HG03060 (cell line): Measurements from ENCODE around the gene ACTL8.

Experiments
- ATAC-seq: cut with Tn5 transposase; IDR thresholded peaks from one replicate; pipeline ENCODE4 v1.9.1; 2021; ENCODE audit warnings: low read depth, moderate number of reproducible peaks; ENCODE audit not compliant: unreplicated experiment

ACTL8 gene

DNA sequence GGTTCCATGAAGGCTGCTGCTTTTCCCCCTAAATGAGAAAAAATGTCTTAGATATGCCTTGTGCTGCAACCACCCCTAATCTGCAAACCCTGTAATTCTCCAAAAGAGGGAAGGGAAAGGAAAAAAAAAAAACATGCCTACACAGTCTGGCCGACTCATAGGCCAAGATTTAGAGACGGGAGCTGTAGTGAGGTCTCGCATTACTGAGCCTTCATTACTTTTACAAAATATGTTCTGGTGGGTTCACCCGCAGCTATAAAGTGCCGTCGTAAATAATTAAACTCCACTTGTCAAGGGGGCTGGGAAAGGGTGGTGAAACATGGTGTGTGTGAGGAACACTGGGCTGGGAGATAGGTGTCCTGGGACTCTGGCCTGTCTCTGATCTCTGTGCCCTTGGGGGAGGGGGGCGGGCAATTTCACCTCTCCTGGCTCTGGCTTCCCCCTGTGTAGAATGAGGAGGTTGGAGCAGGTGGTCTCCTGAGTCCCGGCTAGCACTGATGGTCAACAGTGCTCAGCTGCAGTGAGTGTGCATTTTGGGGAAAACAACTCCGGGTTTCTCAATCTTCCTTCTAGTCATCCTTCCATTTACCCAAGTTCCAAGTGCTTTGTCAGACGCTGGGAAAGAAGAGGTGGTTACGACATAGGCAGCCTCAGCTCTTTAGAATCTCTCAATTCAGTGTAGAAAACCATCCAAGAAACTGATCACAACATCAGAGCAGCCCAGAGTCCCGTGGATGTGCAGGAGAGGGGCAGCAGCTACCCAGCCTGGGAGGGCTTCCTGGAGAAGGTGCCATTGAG lies 82.3 kb downstream of the ACTL8 start:
- ATAC-seq = no peak

DNA sequence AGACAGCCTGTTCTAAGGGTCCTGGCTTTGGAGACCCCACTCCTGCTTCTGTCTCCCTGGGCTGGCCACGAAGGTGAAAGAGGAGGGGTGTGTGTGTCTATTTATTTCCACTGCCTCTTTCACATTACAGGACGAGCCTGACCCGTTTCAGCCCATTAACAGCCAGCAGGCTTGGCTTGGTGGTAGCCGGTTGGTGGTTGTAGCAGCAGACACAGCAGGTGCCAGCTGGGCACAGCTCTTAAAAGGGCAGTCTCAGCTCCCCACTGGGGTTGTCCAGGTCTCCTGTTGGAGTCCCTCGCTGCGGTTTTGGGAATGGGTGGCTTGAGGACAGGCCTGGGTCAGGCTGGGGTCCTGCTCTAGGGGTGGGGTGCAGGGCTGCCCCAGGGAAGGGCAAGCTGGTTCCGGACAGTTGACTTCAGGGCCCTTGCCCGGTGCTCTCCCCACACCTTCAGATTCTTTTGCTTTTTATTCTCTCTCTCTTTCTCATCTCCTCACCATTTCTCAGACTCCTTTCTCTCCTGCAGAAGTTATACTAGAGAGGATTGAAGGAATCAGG lies 84.6 kb downstream of the ACTL8 start:
- no peak for ATAC-seq

DNA sequence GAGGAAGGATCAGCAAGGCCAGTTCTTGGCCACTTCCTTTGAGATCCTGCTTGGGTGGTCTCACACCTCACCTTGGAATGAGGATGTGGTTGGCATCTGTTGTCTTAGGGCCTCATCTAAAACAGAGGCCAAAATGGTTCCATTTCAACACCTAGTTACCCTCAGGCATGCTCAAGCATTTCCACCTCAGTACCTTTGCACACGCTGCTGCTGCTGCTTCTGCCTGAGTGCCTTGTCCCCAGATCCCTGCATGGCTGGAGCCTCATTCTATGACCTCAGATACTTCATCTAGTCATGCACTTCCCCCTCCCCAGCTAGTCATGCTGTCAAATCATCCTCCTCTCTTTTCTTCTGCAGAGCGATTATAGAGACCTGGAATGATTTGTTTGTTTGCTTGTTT lies 86.8 kb downstream of the ACTL8 start:
- no peak for ATAC-seq

DNA sequence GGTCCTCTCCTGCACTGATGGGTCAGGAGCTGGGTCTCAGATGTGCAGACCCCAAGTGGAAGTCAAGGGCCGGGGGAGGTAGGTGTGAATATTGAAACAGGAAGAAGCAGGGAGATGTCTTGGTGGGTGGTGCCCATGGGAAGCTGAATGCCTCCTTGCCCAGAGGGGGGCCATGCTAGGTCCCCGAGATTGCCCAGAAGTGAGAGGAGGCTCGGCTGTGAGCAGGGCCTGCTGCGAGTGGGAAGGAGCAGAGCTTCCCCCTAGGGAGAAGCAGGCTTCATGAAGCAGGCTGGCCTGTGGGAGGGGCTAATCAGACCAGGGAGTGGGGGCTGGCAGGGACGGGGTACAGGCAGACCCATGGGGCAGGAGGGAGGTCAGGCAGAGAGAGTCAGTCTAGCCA lies 87.6 kb downstream of the ACTL8 start:
- ATAC-seq = no peak

DNA sequence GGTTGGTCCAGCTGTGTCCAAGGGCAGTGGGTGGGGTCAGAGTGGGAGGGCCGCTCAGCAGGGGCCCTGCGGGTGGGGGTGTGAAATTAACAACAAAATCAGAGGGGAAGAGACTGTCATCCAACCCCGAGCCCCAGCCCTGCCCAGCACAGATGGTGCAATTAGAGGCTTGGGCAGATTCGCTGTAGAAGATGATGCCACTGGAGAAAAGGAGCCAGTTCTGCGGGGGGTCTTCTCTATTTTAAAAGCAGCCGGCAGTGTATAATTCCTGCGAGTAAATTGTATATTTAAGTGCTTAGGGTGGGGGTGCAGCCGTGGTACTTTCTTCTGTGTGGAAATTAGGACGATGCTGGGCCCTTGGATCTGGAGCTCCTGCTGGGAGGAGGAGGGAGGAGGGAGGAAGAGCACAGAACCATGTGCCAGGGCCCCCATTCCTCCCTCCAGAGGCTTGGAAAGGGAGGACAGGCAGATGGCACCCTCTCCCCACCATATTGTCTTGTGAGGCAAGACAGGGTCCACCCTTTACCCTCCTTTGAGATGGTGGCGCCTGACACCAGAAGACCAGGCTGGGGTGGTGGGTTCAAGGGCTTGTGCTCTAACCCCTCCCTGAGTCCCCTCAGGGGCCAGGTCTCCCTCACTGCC lies 89.2 kb downstream of the ACTL8 start:
- no peak for ATAC-seq

DNA sequence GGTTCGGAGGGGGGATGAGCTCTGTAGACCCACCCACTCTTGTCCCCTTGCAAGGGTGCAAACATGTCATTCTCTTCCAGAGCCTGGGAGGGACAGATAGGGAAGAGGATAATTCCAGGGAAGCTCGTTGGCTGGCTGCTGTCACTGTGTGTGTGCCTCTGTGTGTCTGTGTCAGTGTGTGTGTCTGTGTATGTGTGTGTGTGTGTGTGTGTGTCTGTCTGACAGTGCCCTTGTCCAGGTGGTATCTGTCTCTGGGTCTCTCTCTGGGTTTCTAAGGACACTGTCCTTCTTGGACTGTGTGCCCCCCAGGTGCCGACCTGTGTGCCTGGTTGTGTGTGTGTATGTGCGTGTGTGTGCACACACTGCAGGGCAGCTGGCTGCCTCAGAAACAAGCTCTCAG lies 90.5 kb downstream of the ACTL8 start:
- ATAC-seq = no peak

DNA sequence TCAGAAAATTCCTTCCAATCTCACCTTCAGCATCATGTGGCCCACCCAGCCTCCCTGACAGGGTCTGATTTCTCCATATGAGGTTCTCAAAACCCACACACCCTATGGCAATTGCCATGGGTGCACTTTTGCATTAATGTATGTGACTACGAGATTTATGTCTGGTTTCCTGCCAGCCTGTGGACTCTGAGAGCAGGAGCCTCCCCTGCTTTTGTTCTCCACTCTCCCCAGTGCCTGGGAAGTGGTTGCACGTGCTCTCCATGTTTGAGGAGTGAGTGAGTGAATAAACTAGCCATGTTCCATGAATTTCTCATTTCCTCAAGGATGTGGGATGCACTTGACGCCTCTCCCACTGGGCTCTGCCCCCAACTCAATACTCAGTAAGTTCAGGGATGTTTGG lies 91.2 kb downstream of the ACTL8 start:
- no peak for ATAC-seq

DNA sequence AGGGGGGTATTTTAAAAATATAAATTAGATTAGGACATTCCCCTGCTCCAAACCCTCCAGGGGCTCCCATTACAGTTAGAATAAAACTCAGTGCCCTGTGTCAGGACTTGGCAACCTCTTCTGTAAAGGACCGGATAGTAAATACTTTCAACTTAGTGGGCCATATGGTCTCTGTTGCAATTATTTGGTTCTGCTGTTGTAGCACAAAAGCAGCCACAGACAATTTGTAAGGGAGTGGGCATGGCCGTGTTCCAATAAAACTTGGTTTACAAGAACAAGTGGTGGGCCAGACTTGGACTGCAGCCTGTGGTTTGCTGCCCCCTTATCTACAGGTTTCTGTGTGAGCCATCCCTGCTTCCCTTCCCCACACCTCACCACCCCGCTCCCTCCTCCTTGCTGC lies 92.0 kb downstream of the ACTL8 start:
- no peak for ATAC-seq

DNA sequence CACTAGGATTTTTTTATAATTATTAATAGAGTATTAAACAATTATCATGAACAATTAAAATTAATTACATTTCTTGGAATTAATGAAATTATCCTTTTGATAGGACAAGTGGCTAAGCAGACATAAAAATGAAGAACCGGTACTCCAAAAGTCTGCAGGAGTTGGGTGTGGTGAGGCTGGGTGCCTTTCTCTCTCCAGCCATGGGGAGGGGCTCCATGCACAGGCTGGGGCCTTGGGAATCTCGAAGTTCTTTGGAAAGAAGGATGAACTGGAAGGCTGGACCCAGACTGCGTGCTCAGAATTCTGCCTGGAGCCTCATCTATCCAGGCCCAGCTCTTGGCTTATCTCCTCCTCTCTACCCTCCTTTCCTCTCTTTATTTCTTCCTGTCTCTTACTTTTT lies 94.1 kb downstream of the ACTL8 start:
- ATAC-seq = no peak

DNA sequence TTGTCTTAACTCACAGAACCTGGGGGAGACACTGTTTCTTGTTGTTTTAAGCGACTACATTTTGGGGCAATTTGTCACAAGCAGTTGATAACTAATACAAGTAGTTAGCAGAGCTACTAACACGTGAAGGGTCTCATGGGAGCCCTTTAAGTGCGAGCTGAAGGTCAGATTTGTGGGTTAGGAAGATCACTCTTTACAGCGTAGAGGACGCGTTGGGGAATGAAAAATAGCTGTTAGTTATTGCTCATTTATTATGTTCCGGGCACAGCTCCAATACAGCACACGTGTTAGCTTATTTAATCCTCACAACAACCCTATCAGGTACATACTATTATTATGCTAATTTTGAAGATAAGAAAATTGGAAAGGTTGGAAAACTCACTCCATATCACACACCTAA lies 95.9 kb downstream of the ACTL8 start:
- no peak for ATAC-seq

DNA sequence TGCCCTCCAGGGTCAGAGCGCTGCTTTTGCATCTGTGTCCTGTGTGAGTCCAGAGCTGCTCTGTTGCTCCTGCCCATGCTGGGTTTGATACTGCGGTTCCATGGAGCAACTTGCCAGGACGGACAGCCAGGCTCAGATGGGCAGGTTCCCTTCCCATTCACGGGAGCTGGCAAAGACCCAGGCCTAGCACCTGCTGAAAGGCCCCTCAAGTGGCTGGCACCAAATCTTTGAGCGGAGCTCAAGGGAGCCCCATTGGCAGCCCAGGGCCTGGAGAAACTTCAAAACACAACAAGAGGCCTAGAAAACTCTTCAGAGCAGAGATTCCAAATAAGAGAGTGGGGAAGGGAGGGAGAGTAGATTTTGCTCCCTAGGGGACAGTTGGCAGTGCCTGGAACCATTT lies 97.2 kb downstream of the ACTL8 start:
- no peak for ATAC-seq

DNA sequence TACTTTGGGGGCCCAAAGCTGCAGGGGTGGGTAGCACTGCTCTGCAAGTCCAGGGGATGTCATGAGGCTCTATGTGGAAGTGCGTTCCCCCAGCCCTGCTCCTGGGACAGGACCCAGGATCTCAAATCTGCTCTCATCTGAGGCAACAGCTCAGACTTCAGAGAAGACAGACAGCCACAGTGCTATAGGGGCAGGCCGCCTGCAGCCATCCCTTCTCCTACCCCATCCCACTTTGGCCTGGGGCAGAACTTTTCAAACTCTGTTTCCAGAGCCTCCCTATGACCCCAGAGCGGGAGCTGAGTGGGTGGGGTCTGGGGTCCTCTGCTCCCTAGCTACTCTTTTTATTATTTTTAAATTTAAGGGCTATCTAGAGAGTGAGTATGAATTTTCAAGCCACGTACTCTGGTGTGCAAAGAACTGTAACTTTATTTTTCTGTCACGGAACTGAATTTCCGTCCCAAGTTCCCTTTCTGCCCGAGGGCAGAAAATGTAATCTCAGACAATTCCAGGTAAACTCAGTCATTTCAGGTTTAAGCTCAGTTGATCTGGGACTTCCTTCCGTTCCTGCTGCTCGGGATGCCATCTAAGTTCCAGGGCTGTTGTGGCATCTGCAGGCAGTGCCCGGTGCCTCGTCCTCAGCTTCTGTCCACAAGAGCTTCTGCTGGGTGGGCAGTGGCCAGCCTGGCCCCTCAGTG lies 98.3 kb downstream of the ACTL8 start:
- no peak for ATAC-seq

DNA sequence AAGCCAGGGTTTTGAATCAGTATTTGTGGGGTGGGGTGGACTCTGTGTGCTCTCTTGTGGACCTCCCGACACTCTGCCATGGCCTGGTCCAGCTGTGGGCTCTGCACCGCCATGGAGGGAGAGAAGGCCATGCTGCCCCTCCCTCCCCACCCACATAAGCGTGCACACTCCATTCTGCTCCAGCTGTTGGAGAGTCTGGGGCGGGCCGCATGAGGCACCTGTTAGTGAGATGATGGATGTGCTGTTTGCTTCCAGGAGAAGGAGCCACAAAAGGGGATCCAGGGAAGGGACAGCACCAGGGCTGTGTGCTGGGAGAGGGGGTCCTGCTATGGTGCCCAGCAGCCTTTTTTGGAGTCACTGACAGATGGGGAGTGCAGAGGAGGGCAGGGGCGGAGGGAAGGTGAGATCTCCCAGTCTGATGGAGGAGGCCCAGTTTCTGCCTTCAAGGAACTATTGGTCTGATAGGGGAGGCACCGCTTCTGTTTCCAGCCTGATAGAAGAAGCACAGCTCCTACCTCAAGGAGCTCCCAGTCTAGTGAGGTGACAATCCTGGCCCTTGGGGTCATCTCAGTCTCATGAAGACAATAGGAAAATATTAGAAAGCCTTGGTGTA lies 101.5 kb downstream of the ACTL8 start:
- no peak for ATAC-seq

DNA sequence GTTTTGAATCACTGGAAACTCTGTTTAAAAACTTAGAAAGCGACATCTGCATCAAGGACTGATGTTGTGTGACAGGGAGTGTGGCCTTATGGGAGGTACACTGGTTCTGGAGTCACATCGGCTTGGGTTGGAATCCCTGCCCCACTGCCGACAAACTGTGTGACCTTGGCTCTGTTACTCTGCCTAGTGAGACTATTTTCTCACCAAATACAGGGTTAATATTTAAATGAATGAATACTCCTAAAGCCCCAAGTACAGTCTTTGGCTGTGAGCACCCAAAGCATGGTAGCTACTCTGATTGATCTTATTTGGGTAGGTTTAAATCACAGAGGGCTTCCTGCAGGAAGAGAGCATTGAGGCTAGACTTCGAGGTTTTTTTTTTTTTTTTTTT lies 102.0 kb downstream of the ACTL8 start:
- no peak for ATAC-seq

DNA sequence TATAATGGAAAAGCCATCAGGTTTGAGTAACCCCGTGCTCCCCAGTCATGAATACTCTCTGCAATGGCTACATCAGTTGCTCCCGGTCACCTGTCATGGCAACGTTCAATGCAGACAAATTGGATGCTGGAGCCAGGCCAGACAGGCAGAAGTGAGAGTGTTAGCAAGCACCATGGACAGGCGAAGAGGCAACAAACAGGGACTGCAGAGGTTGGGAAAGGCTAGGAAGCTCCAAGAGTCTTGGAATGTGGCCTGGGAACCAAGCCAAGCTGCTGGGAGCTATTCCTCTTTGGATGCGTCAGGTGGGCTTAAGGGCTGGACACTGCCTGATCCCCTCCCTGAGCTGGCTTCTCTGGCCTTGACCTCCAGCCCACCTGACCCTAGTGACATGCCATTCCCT lies 102.9 kb downstream of the ACTL8 start:
- no peak for ATAC-seq

DNA sequence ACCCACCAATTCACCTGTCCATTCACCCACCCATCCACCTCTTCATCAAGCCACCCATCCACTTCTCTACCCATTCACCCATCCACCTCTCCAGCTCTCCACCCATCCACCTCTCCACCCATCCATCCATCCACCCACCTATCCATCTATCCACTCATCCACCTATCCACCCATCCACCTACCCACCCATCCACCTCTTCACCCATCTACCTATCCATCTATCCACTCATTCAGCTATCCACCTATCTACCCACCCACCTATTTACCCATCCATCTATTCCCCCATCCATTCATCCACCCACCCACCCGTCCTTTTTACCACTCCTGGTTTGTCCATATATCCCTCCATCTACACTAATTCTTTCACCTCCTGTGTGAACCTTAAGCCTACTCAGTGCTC lies 105.7 kb downstream of the ACTL8 start:
- ATAC-seq = no peak

DNA sequence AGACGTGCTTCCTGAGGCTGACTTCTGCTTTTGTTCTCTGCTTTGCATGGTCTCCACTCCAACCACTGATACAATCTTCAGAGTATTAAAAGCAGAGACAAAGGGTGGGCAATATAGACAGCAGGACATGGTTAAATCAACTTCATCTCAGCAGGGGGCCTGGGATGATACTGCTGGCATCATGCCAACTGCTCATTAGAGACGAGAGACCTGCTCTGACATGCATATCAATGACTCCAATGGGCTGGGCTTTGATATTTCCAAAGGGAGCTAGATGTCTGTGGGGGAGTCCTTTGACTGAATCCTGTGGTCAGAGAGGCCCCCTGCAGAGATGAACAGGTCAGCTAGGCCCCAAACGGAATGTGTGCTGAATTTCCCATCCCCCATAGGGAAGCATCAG lies 106.6 kb downstream of the ACTL8 start:
- no peak for ATAC-seq

DNA sequence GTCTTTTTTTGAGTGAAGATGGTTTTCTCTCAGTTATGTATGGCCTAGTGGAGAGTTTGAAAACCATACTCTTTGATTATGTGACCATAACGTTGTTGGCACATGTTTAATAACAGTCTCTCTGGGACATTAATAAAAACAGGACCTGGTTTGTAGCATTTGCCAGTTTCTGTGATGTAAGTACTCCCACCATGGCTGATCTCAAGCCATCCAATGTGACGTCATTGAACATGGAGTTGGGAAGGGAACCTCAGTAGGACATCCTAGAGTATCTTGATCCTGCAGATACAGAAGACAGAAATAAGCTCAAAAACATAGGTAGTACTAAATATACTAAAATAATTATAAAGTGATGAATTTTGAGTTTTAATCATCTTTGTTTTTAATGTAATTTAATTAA lies 107.0 kb downstream of the ACTL8 start:
- no peak for ATAC-seq

DNA sequence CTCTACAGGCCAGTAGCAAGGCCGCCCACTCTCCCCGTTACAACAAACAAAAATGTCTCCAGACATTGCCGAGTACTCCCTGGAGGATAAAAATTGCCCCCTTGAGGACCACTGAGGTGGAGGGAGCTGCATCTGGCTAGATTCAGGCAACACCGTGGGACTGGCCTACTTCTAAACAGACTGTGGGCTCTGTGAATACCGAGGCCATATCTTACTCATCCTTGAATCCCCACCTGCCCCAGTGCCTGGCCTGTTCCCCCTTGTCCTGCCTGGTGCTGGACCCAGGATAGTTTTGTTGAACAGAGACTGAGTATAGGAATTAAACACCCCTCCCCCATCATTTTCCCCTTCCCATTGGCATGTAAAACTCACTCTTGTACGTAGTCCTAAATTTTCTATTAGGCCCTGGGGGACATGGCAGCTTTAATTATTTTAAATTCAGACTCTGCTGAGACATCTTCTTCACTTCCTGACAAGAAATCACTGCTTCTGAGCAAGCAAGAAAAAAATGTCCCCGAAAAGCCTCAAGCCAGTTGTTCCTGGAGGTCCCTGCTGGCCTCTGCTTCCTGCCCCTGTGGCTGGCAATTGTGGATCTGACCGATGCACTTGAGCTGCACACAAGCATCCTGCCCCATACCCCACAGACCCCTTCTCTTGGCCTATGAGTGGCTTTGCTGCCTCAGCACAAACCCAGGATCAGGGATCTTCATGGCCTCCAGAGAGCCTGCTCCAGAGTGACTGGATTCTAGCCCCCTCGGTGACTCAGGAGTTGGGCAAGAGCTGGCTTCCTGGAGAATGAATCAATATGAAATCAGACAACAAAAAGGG lies 111.0 kb downstream of the ACTL8 start:
- ATAC-seq = no peak

DNA sequence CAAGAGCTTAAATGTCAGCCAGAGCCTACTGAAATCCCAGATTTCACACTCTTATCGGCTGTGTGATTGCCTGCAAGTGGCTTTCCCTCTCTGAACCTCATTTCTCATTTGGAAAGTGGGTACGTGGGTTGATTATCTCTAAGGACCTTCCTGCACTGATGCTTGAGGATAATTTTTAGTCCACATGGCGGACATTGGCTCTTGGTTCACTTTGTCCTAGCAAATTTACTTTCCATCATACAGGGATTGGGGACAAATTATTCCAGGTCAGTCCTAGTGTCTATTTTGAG lies 111.6 kb downstream of the ACTL8 start:
- no peak for ATAC-seq

DNA sequence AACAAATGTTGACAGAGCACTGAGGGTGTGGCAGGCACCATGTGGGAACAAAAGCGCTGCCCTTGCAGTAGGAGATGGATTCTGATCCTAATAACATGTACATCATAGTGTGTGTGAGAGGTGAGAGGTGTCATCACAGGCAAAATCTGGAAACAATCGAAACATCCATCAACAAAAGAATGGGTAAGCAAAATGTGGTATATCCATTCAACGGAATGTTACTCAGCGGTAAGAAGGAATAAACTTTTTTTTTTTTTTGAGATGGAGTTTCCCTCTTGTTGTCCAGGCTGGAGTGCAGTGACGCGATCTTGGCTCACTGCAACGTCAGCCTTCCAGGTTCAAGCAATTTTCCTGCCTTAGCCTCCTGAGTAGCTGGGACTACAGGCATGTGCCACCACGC lies 112.3 kb downstream of the ACTL8 start:
- no peak for ATAC-seq
